Nephron (organoid): Measurements from ENCODE around the gene SCAMP2.

Experiments used
- H3K27ac Mint-ChIP-seq, 3 experiments: 2 replicates each; pipeline ENCODE4 v1.8.0; 2020; ENCODE audit warnings: mixed read lengths in 3 of 3, mild to moderate bottlenecking in 2 of 3, moderate library complexity in 1 of 3
- H3K27me3 Mint-ChIP-seq: 2 replicates; pipeline ENCODE4 v1.8.0; 2021; ENCODE audit warnings: low read depth, mild to moderate bottlenecking, moderate library complexity, mixed read lengths
- H3K36me3 Mint-ChIP-seq: 2 replicates; pipeline ENCODE4 v1.8.0; 2020; ENCODE audit warnings: low read depth, mixed read lengths
- H3K4me1 Mint-ChIP-seq: 2 replicates; pipeline ENCODE4 v1.8.0; 2020; ENCODE audit warnings: mixed read lengths
- H3K4me3 Mint-ChIP-seq, 3 experiments: 2 replicates each; pipeline ENCODE4 v1.8.0; 2020; ENCODE audit warnings: mild to moderate bottlenecking in 3 of 3, mixed read lengths in 3 of 3, moderate library complexity in 2 of 3
- H3K9me3 Mint-ChIP-seq: 2 replicates; pipeline ENCODE4 v1.8.0; 2020; ENCODE audit warnings: mixed read lengths
- TF ChIP-seq, protein P1 (sequence below), 3 experiments: fragments of 200-600 bp; sonication (generic); IDR thresholded peaks; one replicate each; pipeline ENCODE4 v1.5.0; 2021; ENCODE audit warnings: antibody characterized with exemption in 3 of 3; ENCODE audit not compliant: unreplicated experiment in 3 of 3

Gene SCAMP2

DNA sequence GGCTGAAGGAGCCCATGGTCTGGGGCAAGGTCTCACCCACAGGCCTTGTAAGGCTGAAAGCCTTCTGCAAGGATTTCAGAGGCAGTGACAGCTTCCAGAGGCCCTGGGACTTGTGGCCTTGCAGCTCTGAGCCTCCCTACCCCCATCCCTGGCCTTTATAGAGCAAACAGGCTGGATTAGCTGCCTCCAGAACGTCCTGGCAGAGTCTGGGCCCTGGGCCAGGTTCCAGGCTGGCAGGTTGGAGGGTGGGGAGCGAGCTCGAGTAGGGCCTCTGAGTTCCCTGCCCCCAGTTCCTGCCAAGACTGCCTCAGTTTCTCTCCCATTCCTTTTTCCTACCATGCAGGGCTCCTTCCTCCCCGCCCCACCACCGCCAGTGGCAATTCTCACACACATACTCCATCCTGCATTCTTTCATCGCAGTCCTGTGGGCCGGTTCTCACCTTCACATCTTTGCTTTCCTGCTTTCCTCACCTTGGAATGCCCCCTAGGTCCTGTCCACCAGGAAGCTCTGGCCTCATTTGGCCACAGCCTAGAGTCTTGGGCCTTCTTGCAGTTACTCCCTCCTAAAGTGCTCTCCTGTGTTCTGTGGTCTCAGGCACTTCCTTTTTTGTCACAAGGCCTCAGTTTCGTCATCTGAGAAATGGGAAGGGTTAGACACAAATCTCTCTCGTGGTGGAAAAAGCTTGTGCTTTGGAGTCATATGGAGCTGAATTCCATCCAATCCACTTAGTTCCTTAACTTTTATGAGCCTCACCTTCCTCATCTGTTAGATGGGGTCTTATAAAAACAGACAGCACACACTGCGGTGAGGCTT, 57.8 kb downstream of the SCAMP2 start:
- H3K27me3 Mint-ChIP-seq: peaks cover 12% of the 10 kb centered on the region
- H3K4me1 Mint-ChIP-seq: no peaks in the 10 kb centered on the region
- H3K27ac Mint-ChIP-seq: no peak overlapping the region
- H3K9me3 Mint-ChIP-seq: no peaks in the 10 kb centered on the region
- H3K4me3 Mint-ChIP-seq: no peak overlapping the region
- TF ChIP-seq, protein P1, sequence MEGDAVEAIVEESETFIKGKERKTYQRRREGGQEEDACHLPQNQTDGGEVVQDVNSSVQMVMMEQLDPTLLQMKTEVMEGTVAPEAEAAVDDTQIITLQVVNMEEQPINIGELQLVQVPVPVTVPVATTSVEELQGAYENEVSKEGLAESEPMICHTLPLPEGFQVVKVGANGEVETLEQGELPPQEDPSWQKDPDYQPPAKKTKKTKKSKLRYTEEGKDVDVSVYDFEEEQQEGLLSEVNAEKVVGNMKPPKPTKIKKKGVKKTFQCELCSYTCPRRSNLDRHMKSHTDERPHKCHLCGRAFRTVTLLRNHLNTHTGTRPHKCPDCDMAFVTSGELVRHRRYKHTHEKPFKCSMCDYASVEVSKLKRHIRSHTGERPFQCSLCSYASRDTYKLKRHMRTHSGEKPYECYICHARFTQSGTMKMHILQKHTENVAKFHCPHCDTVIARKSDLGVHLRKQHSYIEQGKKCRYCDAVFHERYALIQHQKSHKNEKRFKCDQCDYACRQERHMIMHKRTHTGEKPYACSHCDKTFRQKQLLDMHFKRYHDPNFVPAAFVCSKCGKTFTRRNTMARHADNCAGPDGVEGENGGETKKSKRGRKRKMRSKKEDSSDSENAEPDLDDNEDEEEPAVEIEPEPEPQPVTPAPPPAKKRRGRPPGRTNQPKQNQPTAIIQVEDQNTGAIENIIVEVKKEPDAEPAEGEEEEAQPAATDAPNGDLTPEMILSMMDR (IDR thresholded peaks at IDR 0.05; ENCODE audit: unreplicated experiment in 3 of 3): no peak
- no peaks in the 10 kb centered on the region for H3K36me3 Mint-ChIP-seq

DNA sequence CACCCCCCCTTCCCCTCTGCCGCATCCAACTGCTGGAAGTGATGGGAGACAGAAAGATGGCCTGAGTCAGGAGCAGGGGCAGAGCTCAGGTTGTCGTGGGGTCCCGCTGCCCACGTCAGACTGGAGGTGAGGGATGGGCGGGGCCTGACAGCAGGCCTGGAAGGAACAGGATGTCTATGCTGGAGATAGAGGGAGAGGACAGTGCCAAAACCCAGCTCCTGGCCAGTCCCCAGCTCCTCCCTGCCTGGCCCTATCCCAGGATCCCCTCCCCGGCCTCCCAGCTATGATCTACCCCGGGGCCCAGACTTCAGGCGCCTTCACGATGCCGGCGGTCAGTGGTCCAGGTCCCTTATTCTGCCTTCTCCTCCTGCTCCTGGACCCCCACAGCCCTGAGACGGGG, 60.6 kb downstream of the SCAMP2 start, which contains the start of gene LMAN1L:
LMAN1L (plus strand) TSS at position 303 of the 400 bp plus-strand sequence; CDS start at position 323, 20 bp downstream.
- Mint-ChIP-seq H3K27me3 (peaks cover 4% of the 10 kb centered on the region), H3K4me1 (peaks cover 8% of the 10 kb centered on the region), H3K9me3 (no peaks in the 10 kb centered on the region), H3K4me3 (no peak within 1 kb of the TSS), H3K36me3 (no peaks in the 10 kb centered on the region), H3K27ac (no peak within 1 kb of the TSS)
- TF ChIP-seq, protein P1 (IDR thresholded peaks at IDR 0.05; ENCODE audit: unreplicated experiment in 3 of 3): no peak

DNA sequence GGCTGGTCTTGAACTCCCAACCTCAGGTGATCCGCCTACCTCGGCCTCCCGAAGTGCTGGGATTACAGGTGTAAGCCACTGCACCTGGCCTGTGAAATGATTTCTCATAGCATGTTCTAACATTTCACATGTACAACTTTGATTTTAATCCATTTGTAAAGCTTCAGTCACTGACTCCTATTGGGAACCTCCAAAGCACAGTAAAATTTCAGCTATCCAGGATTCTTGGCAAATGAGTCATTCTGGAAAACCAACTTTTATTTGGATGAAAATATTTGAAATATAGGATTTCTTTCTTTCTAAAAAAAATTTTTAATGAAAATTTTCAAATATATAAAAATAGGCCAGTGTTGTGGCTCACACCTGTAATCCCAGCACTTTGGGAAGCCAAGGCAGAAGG, 63.2 kb downstream of the SCAMP2 start:
- Mint-ChIP-seq H3K27me3 (peaks cover 9% of the 10 kb centered on the region), H3K4me1 (peaks cover 8% of the 10 kb centered on the region), H3K36me3 (peaks cover 1% of the 10 kb centered on the region), H3K4me3 (no peak overlapping the region), H3K9me3 (no peaks in the 10 kb centered on the region), H3K27ac (no peak overlapping the region)
- TF ChIP-seq, protein P1 (IDR thresholded peaks at IDR 0.05; ENCODE audit: unreplicated experiment in 3 of 3): no peak

DNA sequence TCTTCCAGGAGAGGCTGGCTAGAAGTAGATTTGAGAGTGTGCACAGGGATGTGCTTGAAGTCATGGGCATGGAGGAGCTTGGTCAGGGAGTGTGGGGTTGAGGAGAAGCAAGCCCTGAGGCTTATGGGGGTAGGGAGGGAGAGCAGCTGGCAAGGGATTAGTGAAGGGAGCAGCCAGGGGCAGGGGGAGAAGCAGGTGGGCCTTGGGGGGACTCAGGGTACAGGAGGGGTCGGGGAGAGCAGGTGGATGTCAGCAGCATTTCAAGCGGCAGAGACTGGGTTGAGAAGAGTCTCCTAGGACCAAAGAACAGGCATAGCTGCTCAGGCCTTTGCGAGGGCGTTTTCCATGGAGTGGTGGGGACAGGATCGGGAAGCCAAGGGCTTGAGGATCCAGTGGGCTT, 63.9 kb downstream of the SCAMP2 start:
- no peak overlapping the region for H3K27ac Mint-ChIP-seq
- H3K9me3 Mint-ChIP-seq: no peaks in the 10 kb centered on the region
- H3K27me3 Mint-ChIP-seq: peaks cover 9% of the 10 kb centered on the region
- H3K4me1 Mint-ChIP-seq: peaks cover 8% of the 10 kb centered on the region
- H3K4me3 Mint-ChIP-seq: no peak overlapping the region
- peaks cover 6% of the 10 kb centered on the region for H3K36me3 Mint-ChIP-seq
- TF ChIP-seq, protein P1 (IDR thresholded peaks at IDR 0.05; ENCODE audit: unreplicated experiment in 3 of 3): no peak

DNA sequence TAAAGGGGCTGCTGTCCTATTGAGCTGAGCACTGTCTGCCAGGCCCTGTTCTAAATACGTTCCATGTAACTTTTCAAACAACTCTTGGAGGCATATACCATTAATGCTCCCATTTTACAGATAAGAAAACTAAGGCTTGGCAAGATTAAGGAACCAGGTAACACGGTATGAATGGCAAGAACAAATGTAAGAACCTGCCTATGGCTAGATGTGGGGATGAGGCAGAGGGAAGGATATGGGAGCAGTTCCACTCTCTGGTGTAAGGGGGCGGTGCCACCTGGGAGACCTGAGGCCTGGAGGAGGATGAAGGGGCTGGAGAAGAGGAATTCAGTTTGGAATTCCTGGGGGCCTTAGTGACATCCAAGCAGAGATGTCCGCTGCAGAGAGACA, 64.3 kb downstream of the SCAMP2 start:
- H3K4me1 Mint-ChIP-seq: peaks cover 8% of the 10 kb centered on the region
- H3K36me3 Mint-ChIP-seq: peaks cover 10% of the 10 kb centered on the region
- H3K27ac Mint-ChIP-seq: no peak overlapping the region
- peaks cover 9% of the 10 kb centered on the region for H3K27me3 Mint-ChIP-seq
- TF ChIP-seq, protein P1 (IDR thresholded peaks at IDR 0.05; ENCODE audit: unreplicated experiment in 3 of 3): no peak
- H3K4me3 Mint-ChIP-seq: no peak overlapping the region
- no peaks in the 10 kb centered on the region for H3K9me3 Mint-ChIP-seq
